ENCODE measurements around the gene CFB. TPM values are rescaled to one million over a fixed set of nuclear protein-coding genes. Genes with fewer than 3 reads are reported as not detected.
"Not testable (repeated sequence)": the region's sequence is repeated elsewhere in the genome, so short reads cannot be mapped to it uniquely, and the experiment has no call there.

CFB gene
- total RNA-seq, 1 donor: 0.54 TPM

DNA sequence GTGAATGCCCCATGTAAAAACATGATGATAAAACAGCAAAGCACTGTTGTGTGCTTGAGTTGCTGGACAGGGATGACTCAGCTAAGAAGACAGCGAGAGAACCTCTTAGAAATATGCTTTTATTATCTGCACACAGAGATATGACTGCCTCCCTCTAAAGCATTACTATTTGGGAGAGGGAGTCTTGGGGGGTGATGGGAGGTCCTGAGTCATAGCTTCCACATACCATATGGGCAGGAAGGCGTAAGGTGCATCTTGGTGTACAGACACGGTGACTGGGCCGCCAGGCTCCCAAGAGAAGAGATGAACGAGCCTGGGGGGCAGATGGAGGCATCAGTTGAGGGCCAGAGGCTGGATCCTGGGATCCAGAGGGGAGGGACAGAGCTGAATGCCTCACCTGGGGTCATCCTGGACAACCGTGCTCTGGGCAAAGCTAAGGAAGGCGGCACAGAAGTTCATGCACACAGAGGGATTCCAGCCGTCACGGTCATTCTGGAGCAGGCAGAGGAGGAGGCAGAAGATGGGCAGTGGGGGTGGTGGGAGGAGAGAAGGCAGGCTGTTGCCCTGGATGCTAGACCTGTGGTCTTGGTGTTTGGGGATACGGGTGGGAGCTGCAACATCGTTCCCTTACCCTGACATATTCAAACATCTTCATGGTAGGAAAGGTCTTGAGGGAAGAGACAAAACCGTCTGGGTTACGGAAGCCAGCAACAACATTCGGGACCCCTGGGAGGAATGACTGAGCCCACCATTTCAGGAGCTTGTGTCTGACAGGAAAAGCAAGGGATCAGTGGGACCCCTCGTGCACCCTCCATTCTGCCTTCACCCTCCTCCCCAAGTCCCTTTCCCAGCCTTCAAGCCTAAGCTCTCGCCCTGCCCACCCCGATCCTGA, 24.1 kb downstream of the CFB start:
- no peak for DNase-seq (ENCODE audit: low read depth in 2 of 3, low spot score in 2 of 3)

DNA sequence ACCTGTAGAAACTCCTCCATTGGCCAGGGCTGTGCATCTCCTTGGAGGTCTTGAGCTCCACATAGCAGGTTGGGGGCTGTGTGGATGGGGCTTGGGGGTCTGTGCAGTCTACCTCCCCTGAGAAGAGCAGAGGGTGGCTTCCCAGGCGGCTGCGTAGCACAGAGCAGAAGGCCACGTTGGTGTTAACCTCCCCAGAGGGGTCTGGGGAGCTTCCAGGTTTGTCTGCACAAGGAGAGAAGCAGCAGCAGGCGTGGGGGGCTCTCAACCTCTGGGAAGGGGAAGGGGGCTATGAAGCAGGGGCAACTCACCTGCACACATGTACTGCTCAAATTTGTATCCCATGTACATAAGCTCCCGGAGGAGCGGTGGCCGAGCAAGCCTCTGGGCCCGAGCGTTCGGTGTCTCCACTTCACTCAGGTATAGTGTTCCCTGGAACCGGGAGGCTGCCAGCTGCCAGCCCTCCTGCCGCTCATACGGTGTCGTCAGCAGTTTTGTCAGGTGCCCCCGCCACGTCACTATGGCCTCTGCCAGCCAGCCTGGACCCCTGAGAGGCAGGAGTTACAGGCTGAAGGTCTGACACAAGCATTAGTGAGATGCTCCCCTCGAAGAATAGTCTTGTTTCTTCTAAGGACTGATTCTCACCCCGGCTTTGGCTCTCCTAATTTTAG, 24.8 kb downstream of the CFB start:
- no peak for DNase-seq (ENCODE audit: low read depth in 2 of 3, low spot score in 2 of 3)

DNA sequence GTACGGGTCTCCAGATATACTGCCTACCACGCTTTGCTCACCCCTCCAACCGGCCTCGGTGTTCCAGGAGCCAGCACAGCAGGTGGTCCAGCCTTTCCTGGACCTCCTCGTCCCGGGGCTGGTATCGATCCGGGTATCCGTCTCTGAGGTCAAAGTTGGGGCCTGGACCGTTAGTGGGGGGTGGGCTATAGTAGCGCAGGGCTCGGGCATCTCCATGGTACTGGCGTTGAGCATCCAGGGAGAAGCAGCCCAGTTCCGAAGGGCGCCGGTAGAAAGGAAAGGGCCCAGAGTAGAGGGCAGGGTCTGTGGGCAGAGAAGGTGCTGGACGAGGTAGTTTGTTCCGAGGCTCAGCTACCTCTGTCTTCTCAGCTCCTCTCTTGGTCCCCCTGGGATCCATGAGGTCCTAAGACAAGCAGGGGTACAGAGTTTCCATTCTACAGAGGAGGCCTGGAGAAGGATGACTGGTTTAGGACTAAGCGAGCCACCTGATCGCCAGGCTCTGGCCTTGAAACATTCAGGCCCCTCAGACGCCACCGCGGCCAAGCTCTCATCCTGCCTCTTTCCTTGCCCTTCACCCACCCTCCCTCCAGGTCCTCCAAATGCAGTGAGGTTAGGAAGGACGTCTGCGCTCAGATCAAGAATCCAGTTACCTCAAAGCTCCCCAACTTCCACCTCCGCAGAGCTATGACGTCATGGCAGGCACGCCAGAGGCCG, 25.5 kb downstream of the CFB start:
- DNase-seq (ENCODE audit: low read depth in 2 of 3, low spot score in 2 of 3): no peak

DNA sequence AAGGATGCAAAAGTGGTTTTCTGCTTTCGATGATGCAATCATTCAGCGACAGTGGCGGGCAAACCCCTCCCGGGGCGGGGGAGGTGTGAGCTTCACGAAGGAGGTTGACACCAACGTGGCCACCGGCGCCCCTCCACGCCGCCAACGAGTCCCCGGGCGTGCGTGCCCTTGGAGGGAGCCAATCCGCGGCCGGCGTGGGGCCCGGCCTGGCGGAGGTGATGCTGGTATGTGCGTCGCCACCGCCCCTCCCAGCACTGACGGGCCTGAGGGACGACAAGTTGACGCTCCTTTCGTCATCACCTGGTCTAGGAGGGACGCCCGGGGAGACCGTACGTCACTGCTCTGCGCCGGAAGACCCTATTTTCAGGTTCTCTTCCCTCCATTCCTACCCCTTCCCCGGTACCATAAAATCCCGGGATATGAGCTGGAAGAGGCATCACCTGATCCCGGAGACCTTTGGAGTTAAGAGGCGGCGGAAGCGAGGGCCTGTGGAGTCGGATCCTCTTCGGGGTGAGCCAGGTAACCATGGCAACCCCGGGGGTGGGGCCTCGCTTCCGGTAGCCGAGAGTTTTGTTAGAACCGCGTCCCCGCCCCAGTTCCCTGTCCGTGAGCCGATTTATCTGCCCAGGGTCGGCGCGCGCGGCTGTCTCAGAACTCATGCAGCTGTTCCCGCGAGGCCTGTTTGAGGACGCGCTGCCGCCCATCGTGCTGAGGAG, 26.3 kb downstream of the CFB start, which contains the start of gene DXO:
TSS of gene DXO (minus strand) at position 146 of the 716 bp plus-strand sequence. CDS start 463 bp downstream, outside the sequence.
- peak; percentile 98 to 99 (median 99) for DNase-seq (ENCODE audit: low read depth in 2 of 3, low spot score in 2 of 3)

DNA sequence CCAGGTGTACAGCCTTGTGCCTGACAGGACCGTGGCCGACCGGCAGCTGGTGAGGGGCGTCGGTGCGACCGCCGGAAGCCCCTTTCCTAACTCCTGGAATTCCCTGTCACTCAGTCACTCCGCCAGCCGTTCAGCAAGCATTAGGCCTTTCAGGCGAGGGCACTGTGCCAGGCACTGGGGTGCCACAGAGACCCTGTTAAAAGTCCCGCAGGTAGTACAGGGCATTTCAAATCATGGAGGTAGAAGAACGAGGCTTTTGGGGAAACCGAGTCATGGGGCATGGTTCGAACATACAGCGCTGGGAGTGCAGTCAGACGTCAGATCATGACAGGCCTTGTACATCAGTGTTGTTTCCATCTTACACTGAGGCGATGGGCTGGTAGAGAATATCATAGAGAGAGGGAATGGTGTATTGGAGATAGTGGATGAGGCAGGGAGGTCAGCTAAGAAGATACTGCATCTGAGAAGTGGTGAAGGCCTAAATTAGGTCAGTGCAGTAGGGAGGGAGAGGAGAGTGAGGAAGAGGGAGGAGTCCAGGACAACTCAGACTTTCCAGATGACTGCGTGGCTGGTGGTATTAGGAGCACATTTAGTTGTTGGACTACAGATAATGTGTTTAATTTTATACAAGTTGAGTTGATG, 26.9 kb downstream of the CFB start:
- DNase-seq (ENCODE audit: low read depth in 2 of 3, low spot score in 2 of 3): no peak

DNA sequence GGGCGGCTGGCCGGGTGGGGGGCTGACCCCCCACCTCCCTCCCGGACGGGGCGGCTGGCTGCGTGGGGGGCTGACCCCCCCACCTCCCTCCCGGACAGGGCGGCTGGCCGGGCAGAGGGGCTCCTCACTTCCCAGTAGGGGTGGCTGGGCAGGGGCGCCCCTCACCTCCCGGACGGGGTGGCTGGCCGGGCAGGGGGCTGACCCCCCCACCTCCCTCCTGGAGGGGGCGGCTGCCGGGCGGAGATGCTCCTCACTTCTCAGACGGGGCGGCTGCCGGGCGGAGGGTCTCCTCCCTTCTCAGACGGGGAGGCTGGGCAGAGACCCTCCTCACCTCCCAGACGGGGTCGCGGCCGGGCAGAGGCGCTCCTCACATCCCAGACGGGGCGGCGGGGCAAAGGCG, 30.2 kb downstream of the CFB start:
- not testable (repeated sequence) for DNase-seq (ENCODE audit: low read depth in 2 of 3, low spot score in 2 of 3)

DNA sequence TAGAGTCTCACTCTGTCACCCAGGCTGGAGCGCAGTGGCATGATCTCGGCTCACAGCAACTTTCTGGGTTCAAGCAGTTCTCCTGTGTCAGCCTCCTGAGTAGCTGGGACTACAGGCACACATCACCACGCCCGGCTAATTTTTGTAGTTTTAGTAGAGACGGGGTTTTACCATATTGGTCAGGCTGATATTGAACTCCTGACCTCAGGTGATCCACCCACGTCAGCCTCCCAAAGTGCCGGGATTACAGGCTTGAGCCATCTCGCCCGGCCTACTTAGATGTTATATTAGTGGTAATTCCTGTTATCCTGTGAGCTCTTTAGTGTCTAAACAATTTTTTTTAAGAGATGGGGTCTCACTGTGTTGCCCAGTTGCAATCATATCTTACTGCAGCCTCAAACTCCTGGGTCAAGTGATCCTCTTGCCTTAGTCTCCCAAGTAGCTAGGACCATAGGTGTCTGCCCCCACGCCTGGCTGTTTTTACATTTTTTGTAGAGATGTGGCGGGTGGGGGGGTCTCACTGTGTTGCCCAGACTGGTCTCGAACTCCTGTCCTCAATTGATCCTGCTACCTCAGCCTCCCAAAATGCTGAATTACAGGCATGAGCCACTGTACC, 32.0 kb downstream of the CFB start:
- no peak for DNase-seq (ENCODE audit: low read depth in 2 of 3, low spot score in 2 of 3)

DNA sequence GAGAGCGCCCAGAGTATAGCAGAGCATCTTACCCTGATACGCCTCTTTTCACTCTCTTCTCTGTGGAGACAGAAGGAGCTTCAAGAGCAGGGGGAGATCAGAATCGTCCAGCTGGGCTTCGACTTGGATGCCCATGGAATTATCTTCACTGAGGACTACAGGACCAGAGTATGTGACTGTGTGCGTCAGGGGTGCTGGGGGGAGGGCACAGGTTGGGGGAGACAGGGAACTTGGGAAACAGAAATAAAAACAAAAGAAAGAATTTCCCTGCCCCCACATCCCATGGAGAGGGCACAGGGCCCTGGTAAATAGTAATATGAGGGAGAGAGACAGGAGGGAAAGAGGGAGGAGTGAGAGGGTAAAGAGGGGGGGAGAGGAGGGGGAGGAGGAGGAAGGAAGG, 32.9 kb downstream of the CFB start:
- DNase-seq (ENCODE audit: low read depth in 2 of 3, low spot score in 2 of 3): no peak

DNA sequence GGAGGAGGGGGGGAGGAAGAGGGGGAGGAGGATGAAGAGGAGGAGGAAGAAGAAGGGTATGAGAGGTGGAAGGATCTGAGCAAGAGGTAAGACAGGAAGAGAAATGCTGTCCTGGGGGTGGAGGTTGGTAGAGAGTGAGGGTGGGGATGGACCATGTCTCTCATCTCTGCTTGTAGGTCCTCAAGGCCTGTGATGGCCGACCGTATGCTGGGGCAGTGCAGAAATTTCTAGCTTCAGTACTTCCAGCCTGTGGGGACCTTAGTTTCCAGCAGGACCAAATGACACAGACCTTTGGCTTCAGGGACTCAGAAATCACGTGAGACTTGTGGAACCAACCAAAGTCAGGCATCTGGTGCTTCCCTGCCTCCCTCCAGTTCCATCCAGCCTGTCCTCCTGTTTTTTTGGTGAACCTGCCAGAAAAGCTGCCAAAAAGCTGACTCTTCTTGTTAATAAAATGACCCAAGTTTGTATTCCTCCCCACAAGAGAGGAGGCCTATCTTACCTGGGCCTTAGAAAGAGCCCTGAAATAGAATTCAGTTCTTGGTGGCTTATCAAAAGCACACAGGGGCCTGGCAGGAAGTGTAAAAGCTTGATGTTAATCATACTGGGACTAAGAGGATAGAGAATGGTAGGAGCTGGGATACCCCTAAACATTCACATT, 33.5 kb downstream of the CFB start:
- no peak for DNase-seq (ENCODE audit: low read depth in 2 of 3, low spot score in 2 of 3)

DNA sequence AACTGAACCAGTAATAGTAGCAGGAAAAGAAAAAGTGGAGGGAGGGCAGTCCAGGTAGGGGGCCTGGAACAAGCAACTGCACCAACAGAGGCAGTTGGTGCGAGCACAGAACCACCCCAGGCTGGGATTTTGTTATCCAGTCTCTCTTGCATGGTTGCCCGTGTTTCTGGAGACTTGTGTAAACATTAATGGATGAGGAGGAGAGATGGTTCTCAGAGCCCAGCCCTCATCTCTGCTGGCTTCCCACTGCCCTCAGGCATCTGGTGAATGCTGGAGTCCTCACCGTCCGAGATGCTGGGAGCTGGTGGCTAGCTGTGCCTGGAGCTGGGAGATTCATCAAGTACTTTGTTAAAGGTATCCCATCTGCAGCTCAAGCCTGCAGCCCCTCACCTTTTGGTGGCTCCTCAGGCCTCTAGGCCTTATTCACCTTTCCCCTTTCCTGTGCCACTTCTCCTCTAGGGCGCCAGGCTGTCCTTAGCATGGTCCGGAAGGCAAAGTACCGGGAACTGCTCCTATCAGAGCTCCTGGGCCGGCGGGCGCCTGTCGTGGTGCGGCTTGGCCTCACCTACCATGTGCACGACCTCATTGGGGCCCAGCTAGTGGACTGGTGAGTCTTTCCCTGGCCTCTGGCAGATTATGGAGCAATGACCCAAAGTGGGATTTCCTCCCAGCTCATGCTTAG, 34.4 kb downstream of the CFB start:
- DNase-seq (ENCODE audit: low read depth in 2 of 3, low spot score in 2 of 3): not testable (repeated sequence)

DNA sequence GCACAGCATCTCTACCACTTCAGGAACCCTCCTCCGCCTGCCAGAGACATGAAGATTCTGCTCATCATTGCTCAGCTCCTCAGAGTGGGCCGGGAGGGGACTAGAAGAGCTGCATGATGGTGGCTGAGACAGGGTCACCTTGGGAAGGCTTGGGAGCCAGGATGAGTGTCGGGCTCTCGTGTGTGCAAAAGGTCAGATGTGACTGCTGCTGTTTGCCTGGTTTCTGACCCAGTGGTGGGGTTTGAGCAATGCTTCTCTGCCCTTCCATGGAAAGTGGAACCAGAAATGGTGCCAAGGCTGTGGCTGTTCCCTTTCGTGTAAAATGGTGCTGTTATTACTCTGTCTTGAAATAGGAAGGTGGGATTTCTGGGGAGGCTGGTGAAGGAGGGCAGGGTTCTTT, 35.1 kb downstream of the CFB start:
- DNase-seq (ENCODE audit: low read depth in 2 of 3, low spot score in 2 of 3): not testable (repeated sequence)

DNA sequence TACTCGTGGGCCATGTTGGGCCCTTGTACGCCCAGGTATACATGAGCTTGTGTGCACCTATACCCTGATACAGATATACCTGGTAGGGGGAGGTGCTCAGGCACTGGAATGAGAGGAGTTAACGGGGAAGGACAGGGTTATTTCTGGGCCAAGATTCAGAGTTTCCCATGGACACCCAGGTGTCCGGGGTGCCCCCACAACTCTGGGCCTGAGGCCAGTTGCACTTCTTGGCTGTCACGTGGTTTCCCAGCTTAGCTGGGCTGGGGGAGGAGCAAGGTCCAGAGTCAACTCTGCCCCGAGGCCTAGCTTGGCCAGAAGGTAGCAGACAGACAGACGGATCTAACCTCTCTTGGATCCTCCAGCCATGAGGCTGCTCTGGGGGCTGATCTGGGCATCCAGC, 35.8 kb downstream of the CFB start, which contains the start of gene C4A:
TSS of gene C4A (plus strand) at position 314 of the 400 bp plus-strand sequence. CDS start at position 365, 51 bp downstream.
- DNase-seq (ENCODE audit: low read depth in 2 of 3, low spot score in 2 of 3): not testable (repeated sequence)

DNA sequence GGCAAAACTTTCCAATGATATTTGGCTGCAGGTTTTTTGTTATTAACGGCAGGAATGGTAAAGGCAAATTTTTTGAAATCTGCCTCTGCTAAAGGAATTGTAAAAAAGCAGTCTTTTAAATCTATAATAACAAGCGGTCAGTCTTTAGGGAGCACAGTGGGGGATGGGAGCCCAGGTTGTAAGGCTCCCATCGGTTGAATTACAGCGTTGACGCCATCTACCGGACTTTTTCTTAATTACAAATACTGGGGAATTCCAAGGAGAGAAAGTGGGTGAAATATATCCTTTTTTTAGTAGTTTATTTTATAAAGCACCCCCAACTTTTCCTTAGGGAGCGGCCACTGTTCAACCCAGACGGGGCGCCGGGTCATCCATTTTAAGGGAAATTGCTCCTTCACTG, 43.5 kb downstream of the CFB start:
- not testable (repeated sequence) for DNase-seq (ENCODE audit: low read depth in 2 of 3, low spot score in 2 of 3)

DNA sequence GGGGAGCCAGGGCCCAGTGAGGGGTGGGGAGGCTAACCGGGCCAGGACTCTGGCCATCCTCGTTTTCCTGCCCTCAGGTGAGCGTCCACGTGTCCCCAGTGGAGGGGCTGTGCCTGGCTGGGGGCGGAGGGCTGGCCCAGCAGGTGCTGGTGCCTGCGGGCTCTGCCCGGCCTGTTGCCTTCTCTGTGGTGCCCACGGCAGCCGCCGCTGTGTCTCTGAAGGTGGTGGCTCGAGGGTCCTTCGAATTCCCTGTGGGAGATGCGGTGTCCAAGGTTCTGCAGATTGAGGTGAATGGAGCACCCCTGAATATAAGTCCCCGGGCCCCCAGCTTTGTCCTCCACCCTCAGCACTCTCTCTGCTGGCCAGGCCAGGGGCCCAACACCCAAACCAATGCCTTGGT, 48.5 kb downstream of the CFB start:
- DNase-seq (ENCODE audit: low read depth in 2 of 3, low spot score in 2 of 3): not testable (repeated sequence)

DNA sequence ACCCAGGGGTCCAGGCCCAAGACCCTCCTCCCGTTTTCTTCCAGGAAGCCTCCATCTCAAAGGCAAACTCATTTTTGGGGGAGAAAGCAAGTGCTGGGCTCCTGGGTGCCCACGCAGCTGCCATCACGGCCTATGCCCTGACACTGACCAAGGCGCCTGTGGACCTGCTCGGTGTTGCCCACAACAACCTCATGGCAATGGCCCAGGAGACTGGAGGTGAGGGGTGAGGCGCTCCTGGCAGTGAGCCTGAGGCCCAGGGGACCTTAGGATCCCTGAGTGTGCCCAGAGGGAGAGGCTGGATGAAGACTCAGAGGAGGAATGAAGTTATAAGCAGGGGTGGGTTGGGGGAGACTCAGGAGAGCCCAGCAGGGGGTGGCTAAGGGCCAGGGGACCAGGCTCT, 50.5 kb downstream of the CFB start:
- not testable (repeated sequence) for DNase-seq (ENCODE audit: low read depth in 2 of 3, low spot score in 2 of 3)

Data from hematopoietic multipotent progenitor cell (in vitro differentiated cells).